NCI-H2029 treated with DMSO at 0.1 percent for 48 hours (cell line): ENCODE results near the gene ANO1.

Experiments used
- DNase-seq: peaks from one replicate; lab custom pipeline; 2025; lab: John Stamatoyannopoulos, UW

ANO1 gene

DNA sequence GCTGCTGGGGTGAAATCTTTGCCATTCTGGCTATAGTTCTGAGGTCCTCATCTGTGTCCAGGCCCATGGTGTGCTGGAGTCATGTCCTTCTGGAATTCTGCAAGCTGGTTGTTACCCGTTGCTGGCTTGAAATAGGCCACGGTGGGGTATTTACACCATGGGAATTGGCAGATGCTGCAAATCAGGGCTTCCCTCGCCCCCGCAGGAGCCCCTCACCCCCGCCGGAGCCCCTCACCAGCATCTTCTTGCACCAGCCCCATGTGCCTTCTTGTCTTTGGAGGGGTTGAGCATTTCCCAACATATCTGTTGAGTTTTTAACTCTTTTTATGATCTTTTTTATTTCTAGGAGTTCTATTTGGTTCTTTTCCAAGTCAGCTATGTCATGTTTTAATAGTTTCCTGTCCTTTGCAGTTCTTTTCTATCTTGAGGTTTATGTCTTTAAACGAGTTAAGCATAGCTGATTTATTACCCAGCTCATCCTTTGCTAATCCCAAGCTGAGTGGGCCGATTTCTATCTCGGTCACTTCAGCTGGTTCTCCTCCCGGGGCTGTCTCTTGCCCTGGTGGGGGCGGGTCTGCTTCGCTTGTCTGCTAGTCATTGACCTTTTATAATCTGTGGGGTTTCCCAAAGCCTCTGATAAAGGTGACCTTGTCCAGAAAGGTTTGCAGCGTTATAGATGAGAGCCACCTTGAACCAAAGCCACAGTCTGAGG is 17.6 kb downstream of the ANO1 start:
- no peak for DNase-seq

- no peak for DNase-seq
Observed at GRCh38 chr11:70097783-70098563, 19.9 kb downstream of the ANO1 start.

- no peak for DNase-seq
Observed at GRCh38 chr11:70098936-70099335, 20.8 kb downstream of the ANO1 start.

GRCh38 chr11:70099578-70100279 is 21.6 kb downstream of the ANO1 start:
- DNase-seq: no peak

DNA sequence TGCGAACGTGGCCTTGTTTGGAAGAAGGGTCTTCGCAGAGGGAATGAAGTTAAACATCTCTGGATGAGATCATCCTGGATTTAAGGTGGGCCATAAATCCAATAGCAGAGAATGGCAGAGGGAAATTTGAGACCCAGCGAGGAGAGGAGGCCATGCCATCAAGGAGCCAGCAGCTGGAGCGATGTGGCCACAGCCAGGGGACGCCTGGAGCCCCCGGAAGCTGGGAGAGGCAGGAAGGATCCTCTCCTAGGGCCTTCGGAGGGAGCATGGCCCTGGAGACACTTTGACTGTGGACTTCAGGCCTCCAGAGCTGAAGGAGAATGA is 22.1 kb downstream of the ANO1 start:
- no peak for DNase-seq

- no peak for DNase-seq
Observed at GRCh38 chr11:70100791-70101190, 22.7 kb downstream of the ANO1 start.

DNA sequence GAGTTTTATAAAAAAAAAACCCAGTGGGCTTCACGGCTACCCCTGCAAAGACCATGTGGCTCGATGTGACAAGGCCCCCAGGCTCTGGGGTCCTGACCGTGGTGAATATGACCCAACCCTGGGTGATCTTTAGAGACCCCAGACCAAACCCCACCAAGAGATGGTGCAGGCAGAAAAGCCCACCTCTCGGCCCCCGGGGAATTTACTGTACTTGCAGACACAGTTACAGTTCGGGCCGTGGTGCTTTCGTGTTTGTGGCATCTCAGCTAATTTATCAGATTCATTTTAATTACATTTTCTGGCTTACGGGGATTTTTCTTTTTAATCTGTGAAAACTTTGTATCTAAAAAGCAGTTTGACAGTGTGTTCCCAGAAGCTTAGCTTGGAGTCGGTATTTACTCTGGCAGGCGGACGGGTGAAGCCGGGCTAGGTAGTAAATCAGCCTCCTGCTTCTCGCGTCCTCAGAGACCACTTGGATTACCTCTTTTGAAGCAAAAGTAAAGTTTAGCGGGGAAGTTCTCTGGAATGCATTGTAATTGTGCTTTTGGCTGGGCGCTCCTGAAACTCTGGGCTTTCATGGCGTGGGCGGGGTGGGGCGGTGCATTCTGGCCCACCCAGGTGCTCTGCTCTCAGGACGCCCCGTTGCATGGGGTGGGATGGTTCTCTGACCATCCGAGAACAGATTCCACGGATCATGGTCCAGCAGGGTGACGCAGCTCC is 25.3 kb downstream of the ANO1 start:
- no peak for DNase-seq

DNA sequence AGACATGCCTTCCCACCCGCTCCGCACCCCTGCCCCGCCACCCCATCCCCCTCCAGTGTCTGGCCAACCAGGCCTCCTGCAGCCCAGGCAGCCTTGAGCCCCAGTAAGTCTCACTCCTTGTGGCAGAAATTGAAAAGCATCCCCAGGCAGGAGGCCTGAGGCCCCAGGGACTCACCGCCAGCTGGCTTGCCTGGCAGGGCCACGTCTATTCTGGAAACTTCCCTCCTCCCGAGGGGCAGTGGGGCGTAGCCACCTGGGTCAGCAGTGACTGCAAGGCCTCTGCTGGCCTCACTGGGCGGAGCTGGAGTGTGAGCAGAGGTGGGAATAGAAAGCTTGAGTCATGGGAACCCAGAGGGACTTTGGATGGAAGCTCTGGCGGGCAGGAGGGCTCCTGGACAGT is 26.3 kb downstream of the ANO1 start:
- no peak for DNase-seq

GRCh38 chr11:70104961-70105360 is 26.8 kb downstream of the ANO1 start:
- DNase-seq: no peak

GRCh38 chr11:70105369-70105754 is 27.2 kb downstream of the ANO1 start:
- no peak for DNase-seq

- no peak for DNase-seq
Observed at GRCh38 chr11:70105755-70106571, 27.8 kb downstream of the ANO1 start.

DNA sequence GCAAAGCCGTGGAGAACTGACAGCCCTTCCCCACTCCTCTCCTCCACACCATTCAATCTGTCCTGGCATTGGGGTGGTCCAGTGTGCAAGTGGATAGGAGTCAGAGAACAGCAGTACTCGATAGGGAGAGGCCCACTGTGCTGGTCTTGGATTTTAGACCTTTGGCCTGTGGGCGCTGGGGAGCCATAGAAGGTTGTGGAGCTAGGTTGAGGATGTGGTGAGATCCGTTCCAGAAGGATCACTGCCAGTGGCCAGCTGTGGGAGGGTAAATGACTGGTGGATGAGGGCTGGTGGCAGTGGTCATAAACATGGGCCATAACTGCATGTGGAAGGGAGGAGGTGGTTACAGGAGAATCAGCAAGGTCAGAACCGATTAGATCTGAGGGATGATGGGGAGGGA is 28.6 kb downstream of the ANO1 start:
- no peak for DNase-seq

GRCh38 chr11:70107191-70107590 is 29.1 kb downstream of the ANO1 start:
- no peak for DNase-seq

- DNase-seq: no peak
Observed at GRCh38 chr11:70107756-70108155, 29.6 kb downstream of the ANO1 start.

GRCh38 chr11:70108250-70108649 is 30.1 kb downstream of the ANO1 start:
- DNase-seq: no peak

DNA sequence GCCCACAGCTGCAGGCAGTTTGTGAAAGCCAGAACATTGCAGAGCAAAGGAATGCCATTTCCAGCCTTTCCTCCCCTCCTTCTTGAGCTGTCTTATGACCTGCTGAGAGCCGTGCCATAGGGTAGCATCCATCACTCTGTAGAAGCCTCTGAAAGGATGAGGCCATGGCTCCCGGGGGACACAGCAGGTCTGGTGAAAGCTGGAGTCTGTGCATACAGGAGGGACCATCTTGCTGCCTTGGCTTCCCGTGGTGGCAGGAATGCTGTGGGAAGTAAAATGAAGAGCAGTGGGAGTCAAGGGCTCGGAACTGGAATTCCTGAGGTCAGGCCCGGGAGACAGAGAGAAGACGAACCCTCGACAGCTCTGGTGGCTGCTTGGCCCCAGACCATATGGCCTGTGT is 30.9 kb downstream of the ANO1 start:
- no peak for DNase-seq

DNA sequence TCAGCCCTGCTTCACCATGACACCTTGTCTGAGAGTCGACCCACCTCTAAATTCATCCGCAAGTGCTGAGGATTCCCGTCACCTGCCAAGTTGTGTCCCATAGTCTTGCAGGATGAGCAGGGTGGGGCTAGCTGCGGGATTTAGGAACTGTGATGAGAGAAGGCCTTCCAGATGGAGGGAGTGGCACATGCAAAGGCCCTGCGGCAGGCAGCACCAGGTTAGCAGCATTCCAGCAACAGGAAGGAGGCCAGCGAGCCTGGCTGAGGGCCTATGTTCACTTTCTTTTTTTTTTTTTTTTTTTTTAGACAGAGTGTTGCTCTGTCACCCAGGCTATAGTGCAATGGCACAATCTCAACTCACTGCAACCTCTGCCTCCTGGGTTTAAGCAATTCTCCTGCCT is 31.8 kb downstream of the ANO1 start:
- DNase-seq: no peak

- no peak for DNase-seq
Observed at GRCh38 chr11:70110538-70111055, 32.5 kb downstream of the ANO1 start.

DNA sequence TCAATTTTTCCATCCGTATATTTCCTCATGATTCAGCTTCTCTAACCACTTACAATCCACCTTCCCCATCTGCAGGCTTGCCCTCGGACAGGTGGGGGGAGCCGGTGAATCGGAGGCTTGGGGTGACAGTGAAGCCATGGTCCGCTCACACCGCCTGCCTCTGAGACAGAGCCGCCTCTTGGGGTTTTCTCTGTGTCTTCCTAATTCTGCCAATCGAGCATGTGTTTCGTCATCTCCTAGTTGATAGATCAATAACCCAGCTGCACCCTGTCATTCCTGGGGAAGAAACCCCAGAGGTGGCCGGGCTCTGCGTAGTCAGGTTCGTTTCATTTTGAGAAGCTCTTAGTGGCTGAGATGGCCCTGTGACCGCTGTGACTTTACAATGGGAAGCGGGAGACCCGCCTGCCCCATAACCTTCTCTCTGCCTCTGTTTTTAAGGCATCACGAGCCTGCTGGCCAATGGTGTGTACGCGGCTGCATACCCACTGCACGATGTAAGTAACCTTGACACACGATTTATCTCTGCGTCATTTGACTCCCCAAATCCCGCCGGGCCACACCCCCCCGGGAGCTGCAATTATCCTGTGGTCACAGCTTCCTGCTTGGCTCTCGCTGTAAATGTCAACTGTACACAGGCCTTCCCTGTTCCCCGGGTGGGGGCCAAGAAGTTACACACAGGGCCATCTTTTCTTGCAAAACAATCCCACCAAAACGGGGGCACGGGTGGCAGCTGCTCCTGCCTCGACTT is 33.3 kb downstream of the ANO1 start:
- no peak for DNase-seq

DNA sequence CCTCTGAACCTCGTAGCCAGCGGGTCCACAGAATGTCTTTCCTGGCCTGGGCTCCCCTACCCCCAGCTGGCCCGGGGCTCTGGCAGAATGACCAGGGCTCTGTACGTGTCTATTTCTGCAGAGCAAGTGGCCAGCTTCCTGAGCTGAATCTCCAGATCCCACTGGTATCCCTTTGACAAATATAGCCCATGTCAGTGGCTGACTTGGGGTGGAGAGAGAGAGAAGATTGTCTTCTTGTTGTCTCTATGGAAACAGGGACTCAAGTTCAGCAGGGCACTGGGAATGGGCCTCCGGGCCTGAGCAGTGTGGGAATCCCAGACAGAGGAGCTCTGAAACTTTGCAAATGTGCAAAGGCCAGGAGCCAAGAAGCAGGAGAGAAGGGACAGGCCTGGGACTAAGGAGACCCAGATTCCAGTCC is 33.9 kb downstream of the ANO1 start:
- no peak for DNase-seq

- no peak for DNase-seq
Observed at GRCh38 chr11:70113801-70114200, 35.7 kb downstream of the ANO1 start.
